ENCODE measurements around the gene PEX14.

PEX14 gene

DNA sequence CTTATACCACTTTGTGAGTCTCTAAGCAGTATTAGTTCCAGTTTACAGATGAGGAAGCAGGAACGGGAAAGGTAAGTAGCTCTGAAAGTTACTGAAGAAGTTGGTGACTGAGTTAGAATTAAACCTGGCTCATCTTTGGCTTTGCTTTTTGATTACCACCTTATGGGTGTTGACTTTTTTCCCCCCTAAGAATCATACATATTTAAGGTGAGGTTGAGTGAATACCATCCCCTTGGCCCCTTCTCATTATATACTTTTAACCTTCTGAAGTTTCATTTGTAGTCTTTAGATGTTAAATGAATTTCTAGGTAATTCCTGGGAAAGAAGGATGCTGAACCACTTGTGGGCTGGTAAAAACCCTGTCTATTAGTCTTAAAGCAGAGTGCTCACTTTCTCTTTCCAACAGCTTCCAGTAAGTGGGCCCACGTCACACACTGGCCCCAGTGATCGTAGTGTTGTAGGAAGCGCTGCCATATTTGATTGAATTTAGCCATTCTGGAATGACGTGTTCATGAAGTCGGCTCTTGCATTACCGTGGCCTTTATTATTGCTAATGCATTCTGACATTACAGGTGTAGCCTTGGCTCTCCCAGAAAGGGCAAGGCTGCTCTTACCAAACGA, 46.9 kb downstream of the PEX14 start:
- no peak for FAIRE-seq

DNA sequence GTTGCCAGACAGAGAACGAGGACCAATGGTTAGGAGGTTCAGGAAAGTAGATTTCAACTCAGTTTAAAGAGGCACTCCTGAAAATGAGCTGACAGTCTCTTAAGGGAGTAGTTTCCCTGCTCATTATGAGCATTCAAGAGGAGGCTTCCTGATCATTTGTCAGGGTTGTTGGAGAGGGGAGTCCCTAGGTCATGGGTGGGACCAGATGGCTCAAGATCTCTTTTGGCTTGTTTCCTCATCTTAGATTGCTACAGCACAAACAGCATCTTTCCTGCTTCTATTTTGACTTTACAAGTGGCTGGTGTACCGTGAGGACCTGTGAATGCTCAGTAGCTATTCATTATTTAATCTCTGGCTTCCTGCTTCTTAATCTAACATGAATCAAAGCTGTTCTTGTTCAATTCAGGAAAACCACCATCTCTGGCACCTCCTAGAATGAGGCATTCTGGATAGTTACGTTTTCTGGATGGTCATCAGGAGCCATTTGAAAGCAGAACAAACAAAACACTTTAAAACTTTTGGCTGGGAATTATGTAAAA, 47.6 kb downstream of the PEX14 start:
- no peak for FAIRE-seq

DNA sequence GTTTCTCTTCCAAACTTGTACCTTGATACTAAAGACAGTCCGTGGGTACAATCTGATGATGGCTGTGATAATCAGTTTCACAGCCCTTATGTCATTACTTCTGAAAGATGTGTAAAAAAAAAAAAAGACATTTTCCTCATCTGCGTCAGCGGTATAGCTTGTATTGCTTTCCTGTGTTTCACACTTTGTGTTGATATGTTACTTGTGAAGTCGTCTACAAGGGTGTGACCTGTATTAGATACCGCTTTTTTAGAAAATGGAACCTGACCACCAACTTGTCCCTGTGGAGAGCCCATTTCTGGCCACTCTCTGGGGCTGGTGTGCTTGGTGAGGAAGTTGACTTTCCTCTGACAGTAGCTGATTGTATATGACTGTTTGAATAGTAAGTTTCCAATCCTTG, 50.5 kb downstream of the PEX14 start:
- FAIRE-seq, result no peak

DNA sequence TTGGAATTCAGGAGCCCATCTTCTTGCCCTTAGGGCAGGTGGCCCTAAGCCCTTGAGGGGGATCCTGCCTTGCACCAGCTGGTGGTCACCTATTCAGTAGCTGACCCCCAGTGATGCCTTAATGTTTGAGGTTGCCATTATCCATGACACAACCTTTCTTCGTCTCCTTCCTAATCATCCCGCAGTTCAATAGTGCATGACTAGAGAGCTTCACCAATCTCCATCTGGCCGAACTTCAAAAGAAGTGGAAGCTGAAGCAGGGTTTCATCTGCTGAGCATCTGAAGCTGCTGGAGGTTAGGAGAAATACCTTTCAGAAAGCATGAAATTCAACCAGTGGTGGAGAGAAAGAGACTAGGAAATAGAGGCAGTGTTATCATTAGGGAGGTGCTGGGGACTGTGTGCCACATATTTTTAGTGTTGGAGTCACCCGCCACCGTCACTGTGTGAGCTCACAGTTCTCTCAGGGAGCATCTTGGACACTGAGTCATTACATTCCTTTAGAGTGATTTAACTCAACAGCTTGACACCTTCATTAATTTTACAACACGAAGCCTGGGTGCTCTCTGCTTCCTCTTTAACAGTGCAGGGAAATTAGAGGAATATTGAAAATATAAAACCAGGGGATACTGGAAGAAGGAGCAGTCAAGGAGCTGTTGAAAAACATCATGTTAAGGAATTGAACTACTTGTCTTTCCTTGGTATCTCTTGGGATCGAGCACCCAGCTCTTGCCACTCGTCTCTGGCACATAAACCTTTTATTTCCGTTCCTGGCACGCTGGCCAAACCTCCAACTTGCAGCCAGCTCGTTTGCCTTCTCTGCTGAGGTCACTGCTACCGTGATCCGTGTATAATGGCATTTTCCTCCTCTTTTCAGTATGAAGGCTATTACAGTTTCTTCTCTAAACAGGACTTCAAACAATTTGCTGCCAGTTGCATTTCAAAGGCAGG, 53.6 kb downstream of the PEX14 start:
- FAIRE-seq, result no peak

DNA sequence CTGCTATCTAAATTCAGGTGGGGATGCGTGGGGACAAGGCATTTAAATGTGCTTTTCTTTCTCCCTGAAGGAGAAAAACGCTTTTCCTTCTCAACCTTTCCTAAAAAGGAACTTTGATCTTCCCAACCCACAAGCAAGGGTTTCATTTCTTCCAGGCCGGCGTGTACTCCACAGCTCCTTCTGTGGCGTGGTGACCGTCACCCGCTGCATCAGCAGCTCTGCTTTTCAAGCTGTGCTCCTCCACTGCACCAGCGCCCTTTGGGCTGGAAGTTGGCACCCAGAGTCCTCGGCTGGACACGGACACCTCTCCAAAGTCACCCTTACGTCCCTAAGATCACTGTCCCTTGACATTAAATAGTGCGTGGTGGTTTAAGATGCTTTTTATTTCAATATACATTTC, 54.3 kb downstream of the PEX14 start:
- FAIRE-seq, result no peak

DNA sequence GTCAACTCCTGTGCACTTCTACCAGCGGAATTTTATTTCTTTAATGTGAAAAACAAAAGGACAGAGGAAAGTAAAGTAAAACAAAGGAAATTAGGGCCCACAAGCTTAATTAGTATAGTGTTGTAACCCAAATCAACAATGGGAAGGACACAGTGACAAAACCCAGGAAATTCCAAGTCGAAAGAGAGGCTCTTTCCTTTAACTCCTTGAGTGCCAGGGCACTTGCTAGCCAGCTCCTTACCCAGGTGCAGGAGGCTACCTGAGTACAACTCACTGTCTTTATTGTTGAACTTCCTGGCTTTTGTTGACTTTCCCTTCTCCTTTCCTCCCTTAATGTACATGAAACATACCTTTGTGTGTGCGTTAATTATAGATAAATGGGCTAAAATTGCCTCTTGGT, 55.0 kb downstream of the PEX14 start:
- no peak for FAIRE-seq

DNA sequence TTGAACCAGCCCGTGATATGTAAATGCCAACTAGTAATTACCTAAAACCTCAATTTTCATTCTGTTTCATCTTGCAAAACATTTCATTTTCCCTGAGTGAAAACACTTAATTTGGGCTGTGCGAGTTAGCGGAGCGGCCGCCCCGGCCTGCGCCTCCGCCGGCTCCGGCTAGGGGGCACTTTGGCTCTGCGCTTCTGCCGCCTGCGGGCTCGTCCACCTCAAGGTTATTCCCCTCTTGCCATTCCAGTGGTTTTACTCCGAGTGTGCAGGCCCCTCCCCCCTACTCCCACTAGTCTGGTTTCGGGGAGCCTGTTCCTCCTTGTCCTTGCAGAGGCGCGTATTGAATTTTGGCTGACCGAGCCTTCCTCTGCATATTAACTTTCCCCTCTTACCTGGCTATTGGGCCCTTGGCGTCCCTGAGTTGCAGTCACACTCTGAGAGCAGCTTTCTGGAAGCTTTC, 55.6 kb downstream of the PEX14 start:
- FAIRE-seq, result no peak

DNA sequence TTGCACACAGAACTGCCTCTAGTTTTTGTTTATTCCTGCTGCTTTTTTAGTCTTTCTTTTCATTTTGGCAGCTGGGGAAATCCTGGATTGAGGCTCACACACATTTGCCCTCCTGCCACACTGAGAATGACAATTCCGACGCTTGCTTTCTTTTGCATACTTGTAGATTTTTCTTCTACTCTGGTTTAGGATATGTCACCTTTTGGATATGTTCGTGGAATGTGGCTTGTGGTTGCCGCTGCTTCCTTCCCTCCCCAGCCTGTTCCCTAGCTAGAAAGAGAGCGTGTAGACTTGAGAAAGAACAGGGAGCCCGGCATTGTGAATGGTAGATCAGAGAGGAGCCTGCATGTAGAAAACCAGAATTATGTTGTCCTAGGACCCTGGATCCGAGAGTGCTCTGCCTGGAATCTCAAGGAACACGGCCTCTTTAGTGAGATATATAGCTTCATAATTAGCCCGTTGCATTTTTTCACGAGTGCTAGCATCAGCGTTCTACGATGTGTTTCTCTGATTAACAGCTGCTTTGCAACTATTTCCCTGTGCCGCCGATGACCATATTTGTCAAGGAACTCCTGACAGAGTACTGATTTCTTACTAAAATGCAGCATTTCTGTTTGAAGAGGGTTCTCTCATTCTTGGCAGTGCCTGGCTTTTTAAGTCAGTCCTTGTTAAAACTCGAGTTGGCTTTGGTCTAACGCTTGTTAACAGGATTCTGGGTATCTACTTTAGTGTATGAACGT, 56.2 kb downstream of the PEX14 start:
- no peak for FAIRE-seq

DNA sequence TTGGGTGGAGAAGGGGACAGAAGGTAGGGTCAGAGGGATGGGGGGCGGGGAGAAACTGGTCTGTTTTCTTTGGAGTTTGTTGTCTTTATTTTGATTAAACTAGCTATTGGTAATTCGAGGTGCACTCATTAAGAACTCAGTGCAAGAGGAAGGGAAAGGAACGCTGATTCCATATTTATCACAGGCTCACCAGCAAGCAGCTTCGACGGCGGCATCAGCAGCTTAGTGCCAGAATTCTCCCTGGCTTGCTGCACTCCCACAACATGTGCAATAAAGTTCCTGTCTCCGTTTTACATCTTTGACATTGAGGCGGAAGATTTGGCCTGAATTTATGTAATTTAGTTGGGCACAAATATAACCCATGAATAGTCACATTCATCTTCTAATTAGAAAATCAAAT, 57.6 kb downstream of the PEX14 start:
- no peak for FAIRE-seq

DNA sequence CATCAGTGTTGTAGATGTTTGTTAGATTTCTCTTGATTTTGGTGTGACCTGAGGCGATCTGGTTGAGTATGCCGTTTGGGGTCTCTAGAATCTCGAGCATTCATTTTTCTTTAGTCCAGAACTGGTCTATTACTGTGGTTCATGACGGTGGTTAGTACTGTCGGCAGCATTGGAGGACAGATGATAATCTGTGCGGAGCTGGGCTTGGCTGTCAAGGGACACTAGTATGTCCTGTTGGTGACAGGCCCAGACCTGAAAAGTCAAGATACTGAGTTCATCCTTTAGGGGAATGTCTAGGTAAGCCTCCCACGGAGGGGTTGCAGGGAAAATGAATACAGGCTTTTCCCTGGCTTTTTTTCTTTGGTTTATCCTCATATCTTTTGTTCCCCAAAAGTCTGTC, 59.8 kb downstream of the PEX14 start:
- FAIRE-seq, result no peak

DNA sequence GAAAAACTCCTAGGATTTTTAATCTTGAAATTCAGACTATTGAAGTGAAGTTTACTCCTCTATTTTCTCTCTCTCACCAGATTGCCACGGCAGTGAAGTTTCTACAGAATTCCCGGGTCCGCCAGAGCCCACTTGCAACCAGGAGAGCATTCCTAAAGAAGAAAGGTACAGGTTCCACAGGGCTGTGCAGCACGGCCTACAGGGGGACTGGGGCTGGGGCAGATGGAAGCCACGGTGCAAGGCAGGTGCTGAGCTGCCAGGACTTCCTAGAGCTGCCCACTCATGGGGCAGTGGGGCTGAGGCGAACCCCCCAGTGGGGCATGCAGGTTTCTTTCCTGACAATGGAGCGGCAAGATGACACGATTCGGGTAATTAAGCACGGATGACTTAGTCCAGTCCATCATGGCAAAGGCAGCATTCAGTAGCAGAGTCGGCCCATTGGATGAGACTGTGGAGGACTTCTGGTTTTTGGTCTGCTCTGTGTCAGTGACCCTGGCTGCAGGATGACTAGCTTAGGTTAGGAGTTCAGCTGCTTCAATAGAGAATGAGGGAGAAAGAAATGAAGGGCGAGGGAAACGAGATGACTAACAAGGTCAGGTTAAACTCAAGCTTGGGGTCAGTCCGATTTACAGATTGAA, 61.5 kb downstream of the PEX14 start:
- no peak for FAIRE-seq

DNA sequence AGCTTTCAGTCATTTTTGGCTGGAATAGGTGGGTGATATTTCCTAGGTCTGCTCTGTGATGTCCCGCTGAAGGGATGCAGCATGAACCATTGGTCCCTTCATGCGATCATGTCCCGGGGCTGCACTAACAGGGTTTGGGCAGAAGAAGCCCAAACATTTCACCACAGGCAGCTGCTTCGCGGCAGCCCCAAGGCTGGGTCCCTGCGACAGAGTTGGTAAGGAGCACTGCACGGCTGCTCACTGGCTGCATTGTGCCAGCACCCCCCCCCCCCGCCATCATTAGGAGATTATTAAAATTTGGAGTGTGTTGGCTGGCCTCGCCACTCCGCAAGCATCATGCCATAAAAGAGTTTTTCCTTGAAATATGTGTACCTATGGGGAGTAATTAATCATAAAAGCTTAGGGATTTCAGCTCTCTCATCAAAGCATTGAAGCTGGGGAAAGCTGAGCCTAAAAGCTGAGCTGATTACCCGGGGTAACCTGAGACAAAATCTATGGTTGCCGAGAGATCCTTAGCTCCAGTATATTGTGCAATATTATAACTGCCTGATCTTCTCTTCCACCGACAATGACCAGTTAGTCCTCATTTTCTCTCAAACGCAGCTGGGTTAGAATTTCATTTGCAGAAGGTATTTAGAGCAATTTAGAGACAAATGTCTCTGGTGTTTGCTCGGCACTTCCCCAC, 62.5 kb downstream of the PEX14 start:
- FAIRE-seq, result no peak

DNA sequence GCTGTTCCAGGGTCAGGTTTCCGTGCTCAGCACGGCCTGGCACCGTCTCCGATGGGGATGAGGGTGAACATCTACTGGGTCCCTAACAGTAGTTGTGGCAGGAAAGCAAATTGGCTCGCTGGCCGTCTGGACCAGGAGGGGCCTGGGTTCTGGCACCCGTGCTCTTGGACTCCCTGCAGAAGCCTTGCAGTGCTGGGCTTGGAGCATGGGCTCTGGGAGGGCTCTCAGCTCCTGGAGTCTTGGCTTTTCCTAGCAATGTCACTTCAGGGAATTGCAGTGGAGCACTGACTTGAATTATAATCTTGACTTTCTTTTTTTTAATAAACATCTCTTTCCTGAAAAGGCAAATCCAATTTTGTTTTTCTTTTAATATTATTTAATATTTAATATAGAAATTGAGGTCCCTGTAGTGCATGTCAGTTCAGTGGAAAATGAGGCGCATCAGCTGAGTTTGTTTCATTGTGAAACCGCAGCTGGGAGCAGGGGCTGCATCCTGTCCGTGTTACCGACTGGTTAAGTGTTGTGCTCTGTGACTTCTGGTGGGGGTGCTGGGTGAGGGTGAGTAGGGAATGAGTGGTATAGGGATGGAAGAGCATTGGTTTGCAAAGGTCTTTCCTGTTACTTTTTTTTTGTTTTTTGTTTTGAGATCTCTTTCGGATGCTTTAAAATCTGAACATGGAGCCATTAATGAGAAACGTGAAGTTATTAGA, 64.1 kb downstream of the PEX14 start:
- FAIRE-seq, result no peak

DNA sequence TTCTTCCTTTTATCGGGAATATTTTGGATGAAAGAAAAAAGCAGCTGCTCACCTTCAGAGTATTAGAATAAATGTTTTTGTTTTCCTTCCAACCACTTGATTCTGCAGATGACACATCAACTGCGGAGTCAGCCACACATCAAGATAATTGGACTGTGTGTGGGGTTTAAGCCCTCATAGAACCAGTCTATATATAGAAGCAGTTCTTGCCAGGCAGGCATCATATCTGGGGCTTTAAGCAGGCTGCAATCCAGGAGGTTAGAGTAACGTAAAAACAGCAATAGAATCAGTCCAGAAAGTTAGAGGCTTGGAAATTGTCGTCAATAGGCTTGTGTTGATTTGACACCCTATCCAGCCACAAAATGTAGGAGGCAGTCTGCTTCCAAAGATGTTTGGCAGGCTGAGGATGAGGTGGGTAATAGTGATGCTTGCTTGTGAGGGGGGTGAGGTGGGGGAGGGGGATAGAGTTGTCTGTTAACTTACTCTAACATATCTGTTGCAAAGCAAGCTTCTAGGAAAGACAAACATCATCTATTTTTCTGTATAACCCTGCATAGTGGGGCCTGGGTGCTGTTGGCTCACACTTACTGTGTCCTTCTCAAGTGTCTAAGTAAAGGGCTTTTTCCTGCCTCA, 64.8 kb downstream of the PEX14 start:
- no peak for FAIRE-seq

DNA sequence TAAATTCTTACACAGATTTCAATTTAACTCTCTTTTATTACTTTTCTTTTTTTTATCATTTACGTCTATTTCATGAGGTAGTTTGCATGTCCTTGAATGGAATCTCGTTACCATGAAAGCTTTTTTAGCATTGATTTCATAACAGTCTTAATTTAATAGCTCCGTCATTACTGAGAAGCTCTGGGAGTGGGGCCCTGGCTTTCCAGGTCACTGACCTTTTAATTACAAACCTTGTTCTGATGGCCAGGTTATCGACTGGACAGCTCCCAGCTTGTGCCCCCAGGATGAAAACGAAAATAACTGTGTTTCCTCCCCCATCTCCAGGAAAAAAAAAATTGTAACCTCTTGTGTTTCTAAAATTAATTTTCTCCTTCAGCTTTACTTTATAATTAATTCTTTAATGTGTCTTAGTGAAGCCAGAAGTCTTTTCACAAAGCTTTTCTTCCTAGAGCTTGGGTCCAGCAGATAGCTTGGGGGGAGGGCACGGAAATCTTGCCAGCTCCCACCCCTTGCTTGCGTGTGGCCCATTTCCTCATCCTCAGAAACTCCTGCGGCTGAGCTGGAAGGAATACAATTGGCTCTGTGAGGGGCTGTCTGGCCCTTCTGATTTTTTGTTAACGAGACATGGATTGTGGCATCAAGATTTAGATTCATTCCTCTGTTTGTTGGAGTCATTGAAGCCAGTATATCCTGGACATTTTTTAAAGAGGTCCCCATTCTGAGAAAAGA, 65.7 kb downstream of the PEX14 start:
- FAIRE-seq, result no peak

DNA sequence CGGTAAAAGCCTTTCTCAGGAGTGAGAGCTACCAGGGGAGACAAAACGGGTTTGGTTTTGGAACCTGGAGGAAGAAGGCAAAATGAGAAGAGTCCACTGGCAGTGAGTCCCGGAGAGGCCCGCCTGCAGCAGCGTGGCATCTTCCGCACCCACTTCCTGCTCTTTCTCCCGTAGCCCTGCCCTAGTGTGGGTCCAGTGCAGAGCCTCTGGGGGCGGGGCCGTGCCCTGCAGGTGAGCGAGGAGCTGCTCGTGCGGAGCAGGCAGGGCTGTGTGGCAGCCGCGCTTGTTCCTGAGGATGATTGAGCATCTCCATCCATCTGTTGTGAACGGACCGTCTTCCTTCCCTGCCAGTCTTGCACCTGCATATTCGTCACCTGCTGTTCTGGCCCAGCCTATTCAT, 66.5 kb downstream of the PEX14 start:
- FAIRE-seq, result no peak

DNA sequence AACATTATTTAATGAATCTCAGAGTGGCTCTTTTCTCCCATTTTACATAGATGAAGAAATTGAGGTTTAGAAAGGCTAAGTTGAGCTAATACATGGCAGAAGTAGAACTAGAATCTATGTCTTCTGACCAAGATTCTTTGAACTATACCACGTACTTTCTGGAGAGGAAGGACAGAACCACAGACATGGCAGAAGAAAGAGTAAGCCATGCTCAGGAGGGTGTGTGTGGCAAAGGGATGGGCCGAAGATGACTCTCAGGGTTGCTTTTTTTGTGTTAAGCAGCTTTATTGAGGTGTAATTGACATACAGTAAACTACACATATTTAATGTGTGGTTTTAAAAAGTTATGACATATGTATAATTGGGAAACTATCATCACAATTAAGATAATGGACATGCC, 69.5 kb downstream of the PEX14 start:
- no peak for FAIRE-seq

DNA sequence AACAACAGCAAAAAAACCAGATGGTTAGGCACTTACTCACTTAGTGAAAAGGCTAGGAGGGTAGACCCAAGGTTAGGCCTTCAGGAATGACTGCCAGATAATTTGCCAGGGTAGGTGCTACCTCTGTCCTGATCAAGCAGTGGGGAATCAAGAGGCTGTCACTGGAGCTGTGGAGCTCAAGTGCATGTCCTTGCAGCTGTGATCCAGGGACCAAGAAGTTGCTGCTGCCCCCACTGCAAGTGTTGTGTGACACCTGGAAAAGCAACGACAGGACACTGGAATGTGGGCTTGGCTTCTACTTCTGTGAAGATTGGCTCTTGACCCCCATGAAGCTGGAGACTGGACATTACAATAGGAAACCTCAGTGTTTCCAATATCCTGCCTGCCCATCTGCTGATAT, 72.1 kb downstream of the PEX14 start:
- no peak for FAIRE-seq

DNA sequence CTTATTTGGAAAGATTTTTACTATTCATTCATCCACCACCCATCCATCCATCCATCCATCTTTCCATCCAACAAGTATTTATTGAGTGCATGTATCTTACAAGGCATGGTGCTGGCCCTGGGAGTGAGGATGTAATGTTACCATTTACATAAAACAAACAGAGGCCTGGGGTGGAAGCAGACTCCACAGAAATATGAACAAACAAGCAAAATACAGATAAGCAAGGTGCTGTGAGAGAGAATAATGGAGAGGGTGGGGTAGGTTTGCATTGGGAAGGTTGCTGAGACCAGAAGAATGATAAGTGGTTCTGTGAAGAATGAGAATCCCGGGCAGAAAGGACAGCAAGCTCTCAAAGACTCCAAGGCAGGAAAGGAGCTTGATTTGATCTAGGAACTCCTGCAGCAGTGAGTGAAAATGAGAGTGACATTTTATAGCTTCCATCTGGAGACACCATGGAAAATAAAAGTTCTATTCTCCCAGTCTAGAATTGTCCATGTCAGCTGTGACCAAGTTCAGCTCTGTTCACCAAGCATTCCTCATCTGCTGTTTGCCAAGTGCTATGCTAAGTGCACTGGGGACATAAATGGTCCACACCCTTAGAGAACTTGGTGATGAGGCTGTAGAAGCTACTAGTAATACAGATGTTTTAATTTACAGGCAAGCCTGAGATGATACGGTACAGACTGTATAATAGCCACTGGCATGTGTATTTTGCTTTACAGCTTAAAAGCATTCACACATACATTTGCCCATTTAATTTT, 75.3 kb downstream of the PEX14 start:
- no peak for FAIRE-seq

DNA sequence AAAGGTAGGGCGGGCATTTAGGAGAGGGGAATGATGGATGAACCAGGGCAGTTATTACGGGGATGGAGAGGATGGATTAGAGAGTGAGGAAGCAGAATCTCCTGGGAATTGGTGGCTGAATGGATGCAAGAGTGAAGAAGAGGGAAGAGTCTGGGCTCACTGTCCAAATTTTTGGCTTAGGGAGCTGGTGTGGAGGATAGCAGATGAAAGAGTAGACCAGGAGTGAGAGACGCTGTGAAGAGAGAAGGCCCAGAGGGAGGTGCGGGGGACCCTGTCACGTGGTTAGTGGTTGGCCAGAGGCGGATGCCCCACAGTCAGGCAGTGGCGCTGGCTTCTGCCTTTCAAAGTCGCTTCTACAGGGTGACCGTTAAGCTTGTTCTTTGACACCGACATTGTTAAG, 78.4 kb downstream of the PEX14 start:
- FAIRE-seq, result no peak

Measured in TTC549 (cell line).